HEK293T (cell line): ENCODE results near the gene OR1F1.

ENCODE experiments used
- ARNT ChIP-seq: fragments of 450-650 bp; IDR thresholded peaks from 2 replicates; pipeline ENCODE4 v1.6.1; 2017; ENCODE audit warnings: mild to moderate bottlenecking
- BHLHE40 ChIP-seq: fragments of 450-650 bp; IDR thresholded peaks from 2 replicates; pipeline ENCODE4 v1.6.1; 2016; ENCODE audit warnings: mild to moderate bottlenecking, moderate library complexity, borderline replicate concordance
- L3MBTL2 ChIP-seq: fragments of 450-650 bp; conservative IDR thresholded peaks from 2 replicates; pipeline ENCODE4 v1.6.1; 2016; ENCODE audit warnings: mild to moderate bottlenecking
- LEF1 ChIP-seq: fragments of 450-650 bp; IDR thresholded peaks from 2 replicates; pipeline ENCODE4 v1.6.1; 2017; ENCODE audit warnings: mild to moderate bottlenecking, borderline replicate concordance
- SP1 ChIP-seq: fragments of 450-650 bp; IDR thresholded peaks from 2 replicates; pipeline ENCODE4 v1.6.1; 2017

- TF ChIP-seq BHLHE40 (no peak), SP1 (no peak), ARNT (no peak), L3MBTL2 (no peak), LEF1 (no peak)
These were observed 8.0 kb downstream of the OR1F1 start for GRCh38 chr16:3195975-3196374.
